ENCODE results near the gene SPIRE1. TPM values are rescaled to one million over a fixed set of nuclear protein-coding genes. Genes with fewer than 3 reads are reported as not detected.

Gene SPIRE1
- total RNA-seq, 1 experiment from 2014 or later = 16.6 TPM

DNA sequence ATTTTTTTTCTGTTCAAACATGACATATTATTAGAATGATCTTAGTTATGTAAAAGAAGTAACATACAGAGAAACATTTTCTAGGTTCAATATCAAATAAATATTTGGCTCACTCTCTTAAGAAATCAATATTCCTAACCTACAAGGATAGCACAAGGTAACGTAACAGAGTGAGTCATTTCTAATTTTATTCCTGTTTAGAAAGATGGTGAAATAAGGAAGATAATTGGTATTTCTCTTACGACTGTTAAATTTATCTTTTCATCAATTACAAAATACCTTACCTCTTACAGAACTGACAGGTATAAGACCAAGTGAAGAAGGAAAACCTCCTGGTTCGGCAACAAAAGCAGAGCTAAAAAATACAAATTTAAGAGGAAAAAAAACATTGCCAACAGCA lies 205.1 kb downstream of the SPIRE1 start:
- Histone ChIP-seq H3K79me1 (ENCODE audit: insufficient read depth, low read depth, low read length, poor library complexity, severe bottlenecking) (no peaks in the 10 kb centered on the region), H3K23ac (ENCODE audit: insufficient read length, low read depth, low read length) (no peak overlapping the region), H3K4me2 (ENCODE audit: insufficient read depth, insufficient read length, low read length) (no peak overlapping the region), H3K18ac (ENCODE audit: insufficient read length, low read depth, low read length) (no peak overlapping the region), H3K4me1 (ENCODE audit: insufficient read depth, low read length) (no peaks in the 10 kb centered on the region), H3K14ac (ENCODE audit: insufficient read depth, low read length) (no peak overlapping the region), H2BK5ac (ENCODE audit: insufficient read length, low read length) (no peak overlapping the region), H4K20me1 (ENCODE audit: control insufficient read depth, insufficient read depth, insufficient read length) (no peaks in the 10 kb centered on the region), H4K91ac (ENCODE audit: insufficient read length, low read depth, low read length) (no peak overlapping the region), H2AK5ac (ENCODE audit: insufficient read length, low read length) (no peak overlapping the region), H4K5ac (ENCODE audit: insufficient read length, low read depth, low read length) (no peak overlapping the region), H4K8ac (replicated peaks; ENCODE audit: insufficient read length, low read depth, low read length) (no peak overlapping the region), H2BK20ac (ENCODE audit: low read depth, low read length, poor library complexity, severe bottlenecking) (no peak overlapping the region), H3K9me3 (ENCODE audit: control insufficient read depth, low read depth, low read length) (no peaks in the 10 kb centered on the region), H3K27ac (ENCODE audit: insufficient read length, low read depth, low read length) (no peak overlapping the region), H3K4ac (ENCODE audit: low read depth, low read length) (no peak overlapping the region), H3K27me3 (ENCODE audit: insufficient read depth, low read length) (no peaks in the 10 kb centered on the region), H2BK15ac (ENCODE audit: low read depth, low read length) (no peak overlapping the region), H2BK120ac (ENCODE audit: low read depth, low read length, poor library complexity, severe bottlenecking) (no peak overlapping the region), H2BK12ac (ENCODE audit: insufficient read length, low read depth, low read length) (no peak overlapping the region), H2AFZ (ENCODE audit: low read length) (no peak overlapping the region), H3K79me2 (ENCODE audit: insufficient read depth, low read length) (no peaks in the 10 kb centered on the region), H3K56ac (ENCODE audit: insufficient read length, low read depth, low read length) (no peak overlapping the region), H3K23me2 (ENCODE audit: insufficient read length, low read depth, low read length, poor library complexity, severe bottlenecking) (no peaks in the 10 kb centered on the region), H3K9ac (ENCODE audit: extremely low read depth, insufficient read length, low read length) (no peak overlapping the region), H3T11ph (ENCODE audit: low read length) (no peak overlapping the region)
- Mint-ChIP-seq H3K4me3 (no peak overlapping the region), H3K4me1 (no peaks in the 10 kb centered on the region), H3K36me3 (ENCODE audit: insufficient read depth in 1 of 3, low read depth in 3 of 3) (peaks cover 3 to 11% (median 4%) of the 10 kb centered on the region in 3 experiments; a peak in 4 of 7 replicates), H3K27ac (no peak overlapping the region), H3K27me3 (ENCODE audit: low read depth) (no peaks in the 10 kb centered on the region), H3K9me3 (no peaks in the 10 kb centered on the region)
- DNase-seq = no peak
- TF ChIP-seq, protein P1, sequence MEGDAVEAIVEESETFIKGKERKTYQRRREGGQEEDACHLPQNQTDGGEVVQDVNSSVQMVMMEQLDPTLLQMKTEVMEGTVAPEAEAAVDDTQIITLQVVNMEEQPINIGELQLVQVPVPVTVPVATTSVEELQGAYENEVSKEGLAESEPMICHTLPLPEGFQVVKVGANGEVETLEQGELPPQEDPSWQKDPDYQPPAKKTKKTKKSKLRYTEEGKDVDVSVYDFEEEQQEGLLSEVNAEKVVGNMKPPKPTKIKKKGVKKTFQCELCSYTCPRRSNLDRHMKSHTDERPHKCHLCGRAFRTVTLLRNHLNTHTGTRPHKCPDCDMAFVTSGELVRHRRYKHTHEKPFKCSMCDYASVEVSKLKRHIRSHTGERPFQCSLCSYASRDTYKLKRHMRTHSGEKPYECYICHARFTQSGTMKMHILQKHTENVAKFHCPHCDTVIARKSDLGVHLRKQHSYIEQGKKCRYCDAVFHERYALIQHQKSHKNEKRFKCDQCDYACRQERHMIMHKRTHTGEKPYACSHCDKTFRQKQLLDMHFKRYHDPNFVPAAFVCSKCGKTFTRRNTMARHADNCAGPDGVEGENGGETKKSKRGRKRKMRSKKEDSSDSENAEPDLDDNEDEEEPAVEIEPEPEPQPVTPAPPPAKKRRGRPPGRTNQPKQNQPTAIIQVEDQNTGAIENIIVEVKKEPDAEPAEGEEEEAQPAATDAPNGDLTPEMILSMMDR (conservative IDR thresholded peaks at IDR 0.05) = no peak
- no CpG with 5 or more reads among the region's 3 CpGs for WGBS (ENCODE audit: extremely low coverage, insufficient read length, low lambda C conversion rate)

All from H9 (cell line).